ENCODE measurements around the gene MCM6. TPM values are rescaled to one million over a fixed set of nuclear protein-coding genes. Genes with fewer than 3 reads are reported as not detected.

Gene MCM6
- total RNA-seq, 1 experiment from 2014 or later, result 84.8 TPM

DNA sequence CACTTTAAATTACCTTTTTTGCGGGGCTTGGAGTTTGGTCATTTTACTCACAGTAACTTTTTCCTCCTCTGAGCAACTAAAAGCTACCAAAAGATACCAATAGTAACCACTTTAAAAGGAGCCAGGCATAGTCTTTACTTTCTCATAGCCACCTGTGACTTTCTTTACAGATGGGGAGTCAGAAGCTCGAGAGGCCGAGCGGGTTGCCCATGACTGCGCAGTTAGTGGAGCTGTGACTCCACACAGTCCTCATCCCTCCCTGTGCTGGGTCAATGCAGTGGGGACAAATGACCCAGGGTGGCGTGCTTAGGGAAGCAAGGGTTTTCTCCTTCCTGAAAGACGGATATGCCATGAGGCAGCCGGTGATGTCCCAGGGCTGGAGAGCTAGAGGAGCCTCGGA, 51.1 kb downstream of the MCM6 start:
- no peaks in the 10 kb centered on the region for H3K9me2 ChIP-seq (ENCODE audit: insufficient read depth)
- H3K4me2 ChIP-seq (ENCODE audit: low read length), result no peak overlapping the region
- DNase-seq (ENCODE audit: low read depth, low spot score) (no peak), ATAC-seq (no peak)
- H3K9me3 ChIP-seq (ENCODE audit: control insufficient read depth in 1 of 2, insufficient read depth in 1 of 2, low read depth in 1 of 2, low read length in 2 of 2), result no peaks in the 10 kb centered on the region
- no peak overlapping the region for H3K27ac ChIP-seq (ENCODE audit: low read depth, low read length)
- H4K20me1 ChIP-seq (ENCODE audit: insufficient read depth), result no peaks in the 10 kb centered on the region
- H3K27me3 ChIP-seq (ENCODE audit: insufficient read depth, low read length), result no peaks in the 10 kb centered on the region
- RAD21 ChIA-PET (ENCODE audit: low non-redundant PET in 1 of 2, low total read pairs in 2 of 2, uncharacterized antibody in 2 of 2, unreplicated experiment in 2 of 2), result no interaction called here
- POLR2A ChIA-PET, result no interaction called here
- CTCF ChIA-PET, result interaction anchor here (1.3 kb wide), 1 partner anchor 27 kb away, joined by 4 read pairs; no protein-coding TSS in a partner anchor
- no peak overlapping the region for H3K9ac ChIP-seq (ENCODE audit: low read length)
- TF ChIP-seq, protein P1, sequence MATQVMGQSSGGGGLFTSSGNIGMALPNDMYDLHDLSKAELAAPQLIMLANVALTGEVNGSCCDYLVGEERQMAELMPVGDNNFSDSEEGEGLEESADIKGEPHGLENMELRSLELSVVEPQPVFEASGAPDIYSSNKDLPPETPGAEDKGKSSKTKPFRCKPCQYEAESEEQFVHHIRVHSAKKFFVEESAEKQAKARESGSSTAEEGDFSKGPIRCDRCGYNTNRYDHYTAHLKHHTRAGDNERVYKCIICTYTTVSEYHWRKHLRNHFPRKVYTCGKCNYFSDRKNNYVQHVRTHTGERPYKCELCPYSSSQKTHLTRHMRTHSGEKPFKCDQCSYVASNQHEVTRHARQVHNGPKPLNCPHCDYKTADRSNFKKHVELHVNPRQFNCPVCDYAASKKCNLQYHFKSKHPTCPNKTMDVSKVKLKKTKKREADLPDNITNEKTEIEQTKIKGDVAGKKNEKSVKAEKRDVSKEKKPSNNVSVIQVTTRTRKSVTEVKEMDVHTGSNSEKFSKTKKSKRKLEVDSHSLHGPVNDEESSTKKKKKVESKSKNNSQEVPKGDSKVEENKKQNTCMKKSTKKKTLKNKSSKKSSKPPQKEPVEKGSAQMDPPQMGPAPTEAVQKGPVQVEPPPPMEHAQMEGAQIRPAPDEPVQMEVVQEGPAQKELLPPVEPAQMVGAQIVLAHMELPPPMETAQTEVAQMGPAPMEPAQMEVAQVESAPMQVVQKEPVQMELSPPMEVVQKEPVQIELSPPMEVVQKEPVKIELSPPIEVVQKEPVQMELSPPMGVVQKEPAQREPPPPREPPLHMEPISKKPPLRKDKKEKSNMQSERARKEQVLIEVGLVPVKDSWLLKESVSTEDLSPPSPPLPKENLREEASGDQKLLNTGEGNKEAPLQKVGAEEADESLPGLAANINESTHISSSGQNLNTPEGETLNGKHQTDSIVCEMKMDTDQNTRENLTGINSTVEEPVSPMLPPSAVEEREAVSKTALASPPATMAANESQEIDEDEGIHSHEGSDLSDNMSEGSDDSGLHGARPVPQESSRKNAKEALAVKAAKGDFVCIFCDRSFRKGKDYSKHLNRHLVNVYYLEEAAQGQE (IDR thresholded peaks at IDR 0.05; ENCODE audit: low read depth), result no peak
- TF ChIP-seq, protein P2, sequence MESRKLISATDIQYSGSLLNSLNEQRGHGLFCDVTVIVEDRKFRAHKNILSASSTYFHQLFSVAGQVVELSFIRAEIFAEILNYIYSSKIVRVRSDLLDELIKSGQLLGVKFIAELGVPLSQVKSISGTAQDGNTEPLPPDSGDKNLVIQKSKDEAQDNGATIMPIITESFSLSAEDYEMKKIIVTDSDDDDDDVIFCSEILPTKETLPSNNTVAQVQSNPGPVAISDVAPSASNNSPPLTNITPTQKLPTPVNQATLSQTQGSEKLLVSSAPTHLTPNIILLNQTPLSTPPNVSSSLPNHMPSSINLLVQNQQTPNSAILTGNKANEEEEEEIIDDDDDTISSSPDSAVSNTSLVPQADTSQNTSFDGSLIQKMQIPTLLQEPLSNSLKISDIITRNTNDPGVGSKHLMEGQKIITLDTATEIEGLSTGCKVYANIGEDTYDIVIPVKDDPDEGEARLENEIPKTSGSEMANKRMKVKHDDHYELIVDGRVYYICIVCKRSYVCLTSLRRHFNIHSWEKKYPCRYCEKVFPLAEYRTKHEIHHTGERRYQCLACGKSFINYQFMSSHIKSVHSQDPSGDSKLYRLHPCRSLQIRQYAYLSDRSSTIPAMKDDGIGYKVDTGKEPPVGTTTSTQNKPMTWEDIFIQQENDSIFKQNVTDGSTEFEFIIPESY (IDR thresholded peaks at IDR 0.05; ENCODE audit: extremely low read depth, insufficient replicate concordance, low read length), result no peak
- TF ChIP-seq SIN3A (IDR thresholded peaks at IDR 0.05; ENCODE audit: low read depth) (no peak), POLR2AphosphoS5 (IDR thresholded peaks at IDR 0.05; ENCODE audit: low read depth, low read length) (no peak), FOSL1 (IDR thresholded peaks at IDR 0.05; ENCODE audit: low read depth) (no peak)
- no TSS peak for BruUV-seq (replicated peaks)
- H3K36me3 ChIP-seq (ENCODE audit: control insufficient read depth in 1 of 2, insufficient read depth in 2 of 2, low read length in 2 of 2), result no peaks in the 10 kb centered on the region
- H3K79me2 ChIP-seq (ENCODE audit: insufficient read depth, low read length), result no peaks in the 10 kb centered on the region
- no peaks in the 10 kb centered on the region for H3K4me1 ChIP-seq (ENCODE audit: control insufficient read depth in 1 of 2, insufficient read depth in 2 of 2, low read length in 2 of 2)
- intact Hi-C loops (cut with micrococcal nuclease), result no loop called here
- no peak overlapping the region for H3K4me3 ChIP-seq (replicated peaks in 1 of 2; ENCODE audit: low read depth in 1 of 2, low read length in 2 of 2)
- no peak overlapping the region for H2AFZ ChIP-seq (ENCODE audit: low read depth, low read length, poor library complexity, severe bottlenecking)

All from HCT116 (cell line).